SU-DHL-6 (cell line): ENCODE data around the gene RGP1.

ENCODE experiments used
- H2AFZ ChIP-seq: fragments of 200-600 bp; sonication (generic); 2 replicates; pipeline ENCODE4 v1.6.1; 2014; ENCODE audit warnings: low read depth, mild to moderate bottlenecking, moderate library complexity, mixed read lengths, antibody characterized with exemption, low read length; ENCODE audit not compliant: severe bottlenecking
- H3F3A ChIP-seq: fragments of 200-600 bp; shearing (Covaris generic); 2 replicates; pipeline ENCODE4 v1.6.0; 2016; ENCODE audit warnings: antibody characterized with exemption, mild to moderate bottlenecking; ENCODE audit not compliant: insufficient read depth
- H3K27ac ChIP-seq: fragments of 200-600 bp; sonication (generic); 2 replicates; pipeline ENCODE4 v1.5.1; 2016; ENCODE audit warnings: low read depth, mild to moderate bottlenecking, low read length, moderate library complexity, mixed read lengths
- H3K27me3 ChIP-seq: fragments of 200-600 bp; sonication (generic), shearing (Covaris generic); 2 replicates; pipeline ENCODE4 v1.6.0; 2014; ENCODE audit warnings: mild to moderate bottlenecking, low read length
- H3K36me3 ChIP-seq: fragments of 200-600 bp; sonication (generic); 2 replicates; pipeline ENCODE4 v1.6.1; 2014; ENCODE audit warnings: mild to moderate bottlenecking, low read length, mixed read lengths
- H3K4me2 ChIP-seq: fragments of 300-600, 200-600 bp; shearing (Covaris generic), sonication (generic); 2 replicates; pipeline ENCODE4 v1.6.0; 2014; ENCODE audit warnings: low read length, low read depth, mild to moderate bottlenecking; ENCODE audit not compliant: poor library complexity, severe bottlenecking
- H3K4me3 ChIP-seq: fragments of 200-600 bp; sonication (generic); 2 replicates; pipeline ENCODE4 v1.5.1; 2014; ENCODE audit warnings: antibody characterized with exemption, low read length, mild to moderate bottlenecking, mixed read lengths; ENCODE audit not compliant: insufficient read depth, poor library complexity, severe bottlenecking
- H3K79me2 ChIP-seq: fragments of 200-600 bp; sonication (generic); 2 replicates; pipeline ENCODE4 v1.6.1; 2014; ENCODE audit warnings: mild to moderate bottlenecking, low read length, moderate library complexity; ENCODE audit not compliant: insufficient read depth
- H3K9ac ChIP-seq: fragments of 200-600 bp; sonication (generic); 2 replicates; pipeline ENCODE4 v1.7.0; 2014; ENCODE audit warnings: mild to moderate bottlenecking, low read length
- H3K9me2 ChIP-seq: fragments of 200-600 bp; sonication (generic); replicated peaks from 2 replicates; pipeline ENCODE4 v1.6.1; 2014; ENCODE audit warnings: low read length; ENCODE audit not compliant: insufficient read depth
- H3K9me3 ChIP-seq: fragments of 200-600 bp; sonication (generic); 2 replicates; pipeline ENCODE4 v1.6.1; 2014; ENCODE audit warnings: low read length, mixed read lengths; ENCODE audit not compliant: insufficient read depth
- H4K20me1 ChIP-seq: fragments of 200-600 bp; sonication (generic); 2 replicates; pipeline ENCODE4 v1.6.1; 2014; ENCODE audit warnings: low read depth, mild to moderate bottlenecking, antibody characterized with exemption, low read length, moderate library complexity, mixed read lengths
- EZH2phosphoT487 ChIP-seq: fragments of 200-600 bp; sonication (generic), shearing (Covaris generic); conservative IDR thresholded peaks from 2 replicates; pipeline ENCODE4 v1.6.1; 2018; ENCODE audit warnings: mild to moderate bottlenecking, antibody characterized with exemption, low read length, moderate library complexity, mixed read lengths
- TF ChIP-seq, protein P1 (sequence below): fragments of 200-600 bp; sonication (generic); IDR thresholded peaks from one replicate; pipeline ENCODE4 v1.5.1; 2017; ENCODE audit warnings: antibody characterized with exemption, mild to moderate bottlenecking, low read length, moderate library complexity; ENCODE audit not compliant: insufficient read depth, poor library complexity, severe bottlenecking

The RGP1 gene

DNA sequence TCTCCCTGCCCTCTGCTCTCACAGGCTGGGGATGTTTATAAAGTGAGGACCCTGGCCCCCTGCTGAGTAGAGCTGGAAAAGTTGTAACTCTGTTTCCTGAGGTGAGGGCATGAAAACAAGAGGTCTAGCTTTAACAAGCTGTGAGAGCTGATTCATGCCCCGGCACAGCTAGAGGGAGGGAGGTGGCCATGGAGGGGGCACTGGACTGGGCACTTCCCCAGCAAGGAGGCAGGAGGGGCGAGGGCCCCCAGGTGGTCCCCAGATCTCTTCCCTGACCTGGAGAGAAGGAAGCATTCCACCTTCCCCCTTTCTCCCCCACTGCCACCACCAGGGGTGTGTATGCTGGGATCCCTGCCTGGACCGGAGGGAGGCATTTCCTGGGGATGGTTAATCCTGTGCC, 5.2 kb downstream of the RGP1 start, which contains the start of gene MSMP:
MSMP (minus strand) TSS at position 13 of the 400 bp plus-strand sequence. CDS start 147 bp downstream, outside the sequence.
- Histone ChIP-seq H3K79me2 (no peaks in the 10 kb centered on the region), H4K20me1 (no peaks in the 10 kb centered on the region), H3K9me3 (no peaks in the 10 kb centered on the region), H3K9ac (no peak within 1 kb of the TSS), H2AFZ (no peak within 1 kb of the TSS), H3K9me2 (no peaks in the 10 kb centered on the region), H3F3A (peaks cover 18% of the 10 kb centered on the region), H3K27ac (no peak within 1 kb of the TSS), H3K36me3 (no peaks in the 10 kb centered on the region), H3K27me3 (no peaks in the 10 kb centered on the region), H3K4me2 (no peak within 1 kb of the TSS), H3K4me3 (no peak within 1 kb of the TSS)
- TF ChIP-seq, protein P1, sequence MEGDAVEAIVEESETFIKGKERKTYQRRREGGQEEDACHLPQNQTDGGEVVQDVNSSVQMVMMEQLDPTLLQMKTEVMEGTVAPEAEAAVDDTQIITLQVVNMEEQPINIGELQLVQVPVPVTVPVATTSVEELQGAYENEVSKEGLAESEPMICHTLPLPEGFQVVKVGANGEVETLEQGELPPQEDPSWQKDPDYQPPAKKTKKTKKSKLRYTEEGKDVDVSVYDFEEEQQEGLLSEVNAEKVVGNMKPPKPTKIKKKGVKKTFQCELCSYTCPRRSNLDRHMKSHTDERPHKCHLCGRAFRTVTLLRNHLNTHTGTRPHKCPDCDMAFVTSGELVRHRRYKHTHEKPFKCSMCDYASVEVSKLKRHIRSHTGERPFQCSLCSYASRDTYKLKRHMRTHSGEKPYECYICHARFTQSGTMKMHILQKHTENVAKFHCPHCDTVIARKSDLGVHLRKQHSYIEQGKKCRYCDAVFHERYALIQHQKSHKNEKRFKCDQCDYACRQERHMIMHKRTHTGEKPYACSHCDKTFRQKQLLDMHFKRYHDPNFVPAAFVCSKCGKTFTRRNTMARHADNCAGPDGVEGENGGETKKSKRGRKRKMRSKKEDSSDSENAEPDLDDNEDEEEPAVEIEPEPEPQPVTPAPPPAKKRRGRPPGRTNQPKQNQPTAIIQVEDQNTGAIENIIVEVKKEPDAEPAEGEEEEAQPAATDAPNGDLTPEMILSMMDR, result no peak
- no peak for TF ChIP-seq EZH2phosphoT487

- Histone ChIP-seq H3K4me3 (no peak overlapping the region), H3K79me2 (no peaks in the 10 kb centered on the region), H3K27me3 (no peaks in the 10 kb centered on the region), H3K4me2 (no peak overlapping the region), H3K9me3 (no peaks in the 10 kb centered on the region), H3F3A (peaks cover 18% of the 10 kb centered on the region), H3K9me2 (no peaks in the 10 kb centered on the region), H4K20me1 (no peaks in the 10 kb centered on the region), H3K36me3 (no peaks in the 10 kb centered on the region), H3K27ac (no peak overlapping the region), H2AFZ (no peak overlapping the region), H3K9ac (no peak overlapping the region)
- no peak for TF ChIP-seq EZH2phosphoT487
- TF ChIP-seq, protein P1, result no peak
These were observed 6.0 kb downstream of the RGP1 start for GRCh38 chr9:35755071-35755470.

- Histone ChIP-seq H3K4me2 (peak overlapping the region; percentile 69), H3K9me2 (no peaks in the 10 kb centered on the region), H3K9me3 (no peaks in the 10 kb centered on the region), H3K79me2 (no peaks in the 10 kb centered on the region), H3K4me3 (peak overlapping the region; percentile 71), H3K9ac (peak overlapping the region; percentile 66), H2AFZ (peak overlapping the region; percentile 78), H3K27ac (peak overlapping the region; percentile 64), H3K27me3 (no peaks in the 10 kb centered on the region), H4K20me1 (no peaks in the 10 kb centered on the region), H3F3A (peaks cover 18% of the 10 kb centered on the region), H3K36me3 (no peaks in the 10 kb centered on the region)
- TF ChIP-seq EZH2phosphoT487, result no peak
- TF ChIP-seq, protein P1, result peak; percentile 99
These were observed 7.5 kb downstream of the RGP1 start for GRCh38 chr9:35756275-35757225.
